ENCODE measurements around the gene NDUFAF7. TPM values are rescaled to one million over a fixed set of nuclear protein-coding genes. Genes with fewer than 3 reads are reported as not detected.
"Not testable (repeated sequence)": the region's sequence is repeated elsewhere in the genome, so short reads cannot be mapped to it uniquely, and the experiment has no call there.

Gene NDUFAF7
- total RNA-seq, 2 donors from 2014 or later: 12.1 to 13.8 TPM

DNA sequence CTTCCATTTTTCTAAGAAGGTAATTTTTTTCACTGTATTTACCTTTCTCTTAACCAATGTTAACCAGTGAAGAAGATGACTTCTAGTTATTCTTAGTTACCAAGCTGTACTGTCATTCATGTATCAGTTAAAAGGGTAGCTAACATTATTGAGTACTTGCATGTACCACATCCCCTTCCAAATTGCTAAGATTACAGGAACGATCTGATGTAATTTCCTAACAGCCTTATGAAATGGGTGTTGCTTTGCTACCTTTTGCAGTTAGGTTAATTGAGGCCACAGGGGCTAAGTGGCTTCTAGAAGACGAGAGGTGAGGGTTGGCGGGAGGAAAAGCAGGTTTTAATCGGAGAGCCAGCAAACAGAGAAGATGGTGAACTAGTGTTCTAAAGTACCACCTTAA lies 41.2 kb upstream of the NDUFAF7 start:
- Histone ChIP-seq H3K4me3 (no peak overlapping the region), H3K4me1 (no peaks in the 10 kb centered on the region), H3K9ac (ENCODE audit: low read depth in 2 of 2, low read length in 2 of 2) (no peak overlapping the region), H3K27me3 (no peaks in the 10 kb centered on the region), H3K9me3 (no peaks in the 10 kb centered on the region), H3K27ac (no peak overlapping the region), H3K36me3 (no peaks in the 10 kb centered on the region)
- no peak for DNase-seq
- intact Hi-C loops (cut with DNase I): no loop called here
- TF ChIP-seq, protein P1, sequence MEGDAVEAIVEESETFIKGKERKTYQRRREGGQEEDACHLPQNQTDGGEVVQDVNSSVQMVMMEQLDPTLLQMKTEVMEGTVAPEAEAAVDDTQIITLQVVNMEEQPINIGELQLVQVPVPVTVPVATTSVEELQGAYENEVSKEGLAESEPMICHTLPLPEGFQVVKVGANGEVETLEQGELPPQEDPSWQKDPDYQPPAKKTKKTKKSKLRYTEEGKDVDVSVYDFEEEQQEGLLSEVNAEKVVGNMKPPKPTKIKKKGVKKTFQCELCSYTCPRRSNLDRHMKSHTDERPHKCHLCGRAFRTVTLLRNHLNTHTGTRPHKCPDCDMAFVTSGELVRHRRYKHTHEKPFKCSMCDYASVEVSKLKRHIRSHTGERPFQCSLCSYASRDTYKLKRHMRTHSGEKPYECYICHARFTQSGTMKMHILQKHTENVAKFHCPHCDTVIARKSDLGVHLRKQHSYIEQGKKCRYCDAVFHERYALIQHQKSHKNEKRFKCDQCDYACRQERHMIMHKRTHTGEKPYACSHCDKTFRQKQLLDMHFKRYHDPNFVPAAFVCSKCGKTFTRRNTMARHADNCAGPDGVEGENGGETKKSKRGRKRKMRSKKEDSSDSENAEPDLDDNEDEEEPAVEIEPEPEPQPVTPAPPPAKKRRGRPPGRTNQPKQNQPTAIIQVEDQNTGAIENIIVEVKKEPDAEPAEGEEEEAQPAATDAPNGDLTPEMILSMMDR (IDR thresholded peaks at IDR 0.05): no peak

DNA sequence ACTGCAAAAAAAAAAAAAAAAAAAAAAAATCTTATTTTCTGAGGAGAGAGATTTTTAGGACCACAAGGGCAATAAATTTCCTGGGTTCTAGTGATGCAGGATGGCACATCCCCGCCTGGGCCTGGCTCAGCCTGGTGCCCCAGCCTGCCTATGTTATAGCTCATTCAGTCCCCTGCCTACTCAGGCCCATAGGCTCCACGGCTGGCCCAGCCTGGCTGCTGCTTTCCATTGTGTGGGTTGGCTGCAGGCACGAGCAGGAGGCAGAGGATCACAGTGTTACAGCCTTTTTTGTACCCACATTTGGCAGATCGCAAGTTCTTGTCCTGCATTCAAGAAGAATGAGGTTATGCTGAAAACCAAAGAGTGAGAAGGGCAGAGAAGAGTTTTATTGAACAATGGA lies 40.2 kb upstream of the NDUFAF7 start:
- Histone ChIP-seq H3K27me3 (no peaks in the 10 kb centered on the region), H3K36me3 (no peaks in the 10 kb centered on the region), H3K27ac (no peak overlapping the region), H3K9ac (ENCODE audit: low read depth in 2 of 2, low read length in 2 of 2) (no peak overlapping the region), H3K4me3 (no peak overlapping the region), H3K4me1 (no peaks in the 10 kb centered on the region), H3K9me3 (no peaks in the 10 kb centered on the region)
- TF ChIP-seq, protein P1 (IDR thresholded peaks at IDR 0.05): no peak
- intact Hi-C loops (cut with DNase I): no loop called here
- no peak for DNase-seq

DNA sequence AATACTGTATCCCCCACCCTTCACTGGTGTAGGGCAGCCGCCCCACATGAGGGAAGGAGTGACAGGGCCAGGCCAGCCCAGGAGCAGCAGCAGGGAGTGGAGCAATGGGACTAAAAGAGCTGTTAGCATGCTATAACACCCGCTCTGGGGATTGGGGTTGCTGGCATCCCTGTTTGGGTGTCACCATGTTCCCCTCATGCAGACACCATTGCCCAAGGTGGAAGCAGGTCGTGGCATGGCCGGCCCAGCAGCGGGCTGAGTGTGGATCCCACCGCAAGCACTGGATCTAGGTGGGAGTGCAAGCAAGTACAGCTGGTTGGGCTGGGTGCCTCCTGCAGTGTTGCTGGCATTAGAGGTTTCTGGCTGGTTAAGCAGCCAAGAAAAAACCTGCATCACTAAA lies 39.7 kb upstream of the NDUFAF7 start:
- intact Hi-C loops (cut with DNase I): no loop called here
- H3K36me3 ChIP-seq: no peaks in the 10 kb centered on the region
- H3K4me1 ChIP-seq: no peaks in the 10 kb centered on the region
- TF ChIP-seq, protein P1 (IDR thresholded peaks at IDR 0.05): no peak
- no peak overlapping the region for H3K4me3 ChIP-seq
- DNase-seq: no peak
- H3K27ac ChIP-seq: no peak overlapping the region
- no peaks in the 10 kb centered on the region for H3K9me3 ChIP-seq
- no peaks in the 10 kb centered on the region for H3K27me3 ChIP-seq
- no peak overlapping the region for H3K9ac ChIP-seq (ENCODE audit: low read depth in 2 of 2, low read length in 2 of 2)

DNA sequence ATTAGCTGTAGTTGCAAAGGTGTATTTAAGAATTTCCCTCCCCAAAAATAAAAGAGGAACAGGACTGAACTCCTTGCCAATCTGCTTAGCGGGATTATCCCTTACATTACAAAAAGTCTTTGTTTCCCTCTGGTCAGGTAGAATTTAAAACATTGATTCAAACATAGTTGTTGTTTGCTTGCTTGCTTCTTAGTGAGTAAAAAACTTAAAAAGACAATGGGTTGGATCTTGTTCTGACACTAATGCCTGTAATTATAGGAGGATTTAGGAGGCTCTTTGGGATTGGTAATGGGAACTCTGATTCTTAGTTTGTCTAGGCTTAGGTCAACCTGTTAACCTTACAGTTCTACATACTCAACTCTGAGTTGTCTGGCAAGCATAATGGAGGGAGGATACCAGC lies 38.9 kb upstream of the NDUFAF7 start:
- no peak overlapping the region for H3K9ac ChIP-seq (ENCODE audit: low read depth in 2 of 2, low read length in 2 of 2)
- TF ChIP-seq, protein P1 (IDR thresholded peaks at IDR 0.05): no peak
- DNase-seq: no peak
- no peaks in the 10 kb centered on the region for H3K36me3 ChIP-seq
- H3K9me3 ChIP-seq: no peaks in the 10 kb centered on the region
- intact Hi-C loops (cut with DNase I): no loop called here
- H3K27ac ChIP-seq: no peak overlapping the region
- no peaks in the 10 kb centered on the region for H3K4me1 ChIP-seq
- no peak overlapping the region for H3K4me3 ChIP-seq
- H3K27me3 ChIP-seq: no peaks in the 10 kb centered on the region

DNA sequence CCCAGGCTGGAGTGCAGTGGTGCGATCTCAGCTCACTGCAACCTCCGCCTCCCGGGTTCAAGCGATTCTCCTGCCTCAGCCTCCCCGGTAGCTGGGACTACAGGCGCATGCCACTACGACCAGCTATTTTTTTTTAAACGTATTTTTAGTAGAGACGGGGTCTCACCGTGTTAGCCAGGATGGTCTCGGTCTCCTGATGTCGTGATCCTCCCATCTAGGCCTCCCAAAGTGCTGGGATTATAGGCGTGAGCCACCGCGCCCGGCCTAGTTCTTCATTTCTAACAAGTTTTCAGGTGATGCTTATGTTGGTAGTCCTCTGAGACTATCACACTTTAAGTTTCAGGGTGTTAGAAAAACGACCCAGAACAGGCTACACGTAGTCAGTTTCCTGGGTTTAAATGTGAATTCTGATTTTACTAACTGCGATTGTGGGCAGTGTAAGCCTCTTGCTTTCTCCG lies 35.6 kb upstream of the NDUFAF7 start:
- H3K36me3 ChIP-seq; H3K4me1 ChIP-seq; H3K27me3 ChIP-seq; H3K9me3 ChIP-seq; intact Hi-C loops (cut with DNase I); DNase-seq: not testable (repeated sequence)
- Histone ChIP-seq H3K9ac (ENCODE audit: low read depth in 2 of 2, low read length in 2 of 2) (peak overlapping the region; percentile 68 to 76), H3K27ac (peak overlapping the region; percentile 86), H3K4me3 (peak overlapping the region; percentile 97)

DNA sequence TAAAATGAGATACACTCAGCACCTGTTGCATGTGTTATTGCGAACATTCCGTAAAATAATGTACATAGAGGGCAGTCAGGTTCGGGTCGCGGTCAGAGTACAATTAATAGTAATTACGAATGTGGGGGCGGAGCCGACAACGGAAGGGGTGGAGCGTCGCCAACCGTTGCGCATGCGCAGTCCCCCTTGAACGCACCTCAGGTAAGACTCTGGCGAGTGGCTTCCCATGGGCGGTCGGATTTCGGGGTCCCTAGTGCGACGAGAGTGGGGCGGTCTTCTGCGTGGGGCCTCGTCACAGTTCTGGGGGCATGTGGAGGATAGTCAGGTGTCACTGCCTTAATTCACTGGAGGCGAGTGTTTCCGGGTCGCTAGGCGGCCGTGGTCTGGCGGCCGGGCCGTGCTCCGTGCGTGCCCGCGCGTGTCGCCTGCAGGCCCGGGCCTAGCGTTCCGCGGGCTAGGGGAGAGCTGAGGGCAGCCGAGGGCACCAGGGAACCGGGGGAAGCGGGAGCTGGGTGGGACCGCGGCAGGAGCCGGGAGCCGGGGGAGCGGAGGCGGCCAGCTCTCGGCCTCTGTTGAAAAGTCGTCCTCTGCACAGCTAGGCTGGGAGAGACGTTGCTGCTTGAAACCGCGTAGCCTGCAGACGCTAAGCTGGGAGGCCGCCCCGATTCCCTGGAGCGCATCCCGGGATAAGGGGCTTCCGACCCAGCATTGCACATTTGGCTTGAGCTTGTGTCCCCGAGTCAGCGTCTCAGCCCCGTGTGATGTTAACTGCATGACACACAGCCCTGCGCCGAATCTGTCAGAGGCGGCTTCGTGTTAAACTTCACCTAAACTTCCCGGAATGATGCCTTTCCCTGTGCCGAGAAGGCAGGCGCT lies 34.9 kb upstream of the NDUFAF7 start, which contains the start of gene CEBPZOS:
Gene CEBPZOS, plus strand, starts transcription at position 177 of the 876 bp plus-strand sequence. CDS start 3,209 bp downstream, outside the sequence.
- peak; percentile 91 for DNase-seq
- TF ChIP-seq, protein P1 (IDR thresholded peaks at IDR 0.05): no peak
- Histone ChIP-seq H3K36me3 (no peaks in the 10 kb centered on the region), H3K9me3 (no peaks in the 10 kb centered on the region), H3K9ac (ENCODE audit: low read depth in 2 of 2, low read length in 2 of 2) (peak within 1 kb of the TSS; percentile 68 to 76), H3K4me1 (no peaks in the 10 kb centered on the region), H3K4me3 (peak within 1 kb of the TSS; percentile 97), H3K27ac (peak within 1 kb of the TSS; percentile 86), H3K27me3 (no peaks in the 10 kb centered on the region)
- intact Hi-C loops (cut with DNase I): no loop called here
